HG03060 (cell line): ENCODE data around the gene MSRB2.

Source experiments
- ATAC-seq: cut with Tn5 transposase; IDR thresholded peaks from one replicate; pipeline ENCODE4 v1.9.1; 2021; ENCODE audit warnings: low read depth, moderate number of reproducible peaks; ENCODE audit not compliant: unreplicated experiment

Gene MSRB2

GRCh38 chr10:23110722-23111516 is 15.5 kb downstream of the MSRB2 start:
- ATAC-seq, result no peak

DNA sequence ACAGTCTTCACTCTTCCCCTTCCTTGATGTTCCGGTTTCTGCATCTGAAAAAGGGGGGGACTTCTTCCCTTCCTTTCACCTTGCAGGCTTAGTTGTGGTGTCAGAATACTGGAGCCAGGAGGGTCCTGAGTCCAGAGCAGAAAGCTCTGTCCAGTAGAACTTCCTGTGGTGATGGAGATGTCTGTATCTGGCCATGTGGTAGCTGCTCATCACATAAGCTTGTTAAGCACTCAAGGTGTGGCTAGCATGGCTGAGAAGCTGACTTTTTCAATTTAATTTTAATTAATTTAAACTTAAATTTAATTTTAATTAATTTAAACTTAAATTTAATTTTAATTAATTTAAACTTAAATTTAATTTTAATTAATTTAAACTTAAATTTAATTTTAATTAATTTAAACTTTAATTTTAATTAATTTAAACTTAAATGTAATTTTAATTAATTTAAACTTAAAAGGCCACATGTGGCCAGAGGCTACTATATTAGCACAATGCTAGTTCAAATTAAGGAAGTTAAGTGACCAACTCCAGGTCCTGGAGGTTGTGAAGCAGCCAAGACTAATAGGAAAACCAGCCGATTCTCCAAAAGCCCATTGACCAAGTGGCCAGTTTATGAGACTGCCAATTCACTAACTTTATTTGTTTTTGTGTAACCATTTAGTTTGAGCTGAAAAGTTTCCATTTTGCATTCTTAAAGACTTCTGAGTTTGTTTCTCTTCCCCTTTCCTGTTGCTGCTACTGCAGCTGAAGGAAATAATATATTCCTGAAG is 16.3 kb downstream of the MSRB2 start:
- ATAC-seq, result no peak

DNA sequence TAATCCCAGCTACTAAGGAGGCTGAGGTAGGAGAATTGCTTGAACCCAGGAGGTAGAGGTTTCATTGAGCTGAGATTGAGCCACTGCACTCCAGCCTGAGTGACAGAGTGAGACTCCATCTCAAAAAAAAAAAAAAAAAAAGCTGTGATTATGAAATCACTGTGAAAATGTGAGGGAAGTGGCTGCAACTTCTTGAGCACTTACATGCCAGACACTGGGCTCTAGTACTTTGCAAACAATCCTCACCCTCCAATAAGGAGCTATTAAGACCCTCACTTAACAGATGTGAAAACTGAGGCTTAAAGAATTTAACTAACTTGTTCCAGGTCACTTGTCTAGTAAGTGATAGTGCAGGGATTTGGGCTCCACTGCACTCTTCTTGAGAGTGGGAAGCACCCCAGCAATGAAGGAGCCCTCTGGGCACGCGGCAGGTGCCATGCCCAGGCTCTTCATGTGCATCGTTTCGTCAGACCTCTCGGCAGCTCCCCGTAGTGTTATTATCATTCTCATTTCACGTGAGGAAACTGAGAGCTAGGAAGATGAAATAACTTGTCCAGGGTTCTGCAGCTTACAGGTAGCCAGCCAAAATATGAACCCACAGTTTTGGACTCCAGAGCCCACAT is 19.0 kb downstream of the MSRB2 start:
- ATAC-seq, result no peak

- ATAC-seq, result no peak
Measured at GRCh38 chr10:23116486-23117205, 21.3 kb downstream of the MSRB2 start.

DNA sequence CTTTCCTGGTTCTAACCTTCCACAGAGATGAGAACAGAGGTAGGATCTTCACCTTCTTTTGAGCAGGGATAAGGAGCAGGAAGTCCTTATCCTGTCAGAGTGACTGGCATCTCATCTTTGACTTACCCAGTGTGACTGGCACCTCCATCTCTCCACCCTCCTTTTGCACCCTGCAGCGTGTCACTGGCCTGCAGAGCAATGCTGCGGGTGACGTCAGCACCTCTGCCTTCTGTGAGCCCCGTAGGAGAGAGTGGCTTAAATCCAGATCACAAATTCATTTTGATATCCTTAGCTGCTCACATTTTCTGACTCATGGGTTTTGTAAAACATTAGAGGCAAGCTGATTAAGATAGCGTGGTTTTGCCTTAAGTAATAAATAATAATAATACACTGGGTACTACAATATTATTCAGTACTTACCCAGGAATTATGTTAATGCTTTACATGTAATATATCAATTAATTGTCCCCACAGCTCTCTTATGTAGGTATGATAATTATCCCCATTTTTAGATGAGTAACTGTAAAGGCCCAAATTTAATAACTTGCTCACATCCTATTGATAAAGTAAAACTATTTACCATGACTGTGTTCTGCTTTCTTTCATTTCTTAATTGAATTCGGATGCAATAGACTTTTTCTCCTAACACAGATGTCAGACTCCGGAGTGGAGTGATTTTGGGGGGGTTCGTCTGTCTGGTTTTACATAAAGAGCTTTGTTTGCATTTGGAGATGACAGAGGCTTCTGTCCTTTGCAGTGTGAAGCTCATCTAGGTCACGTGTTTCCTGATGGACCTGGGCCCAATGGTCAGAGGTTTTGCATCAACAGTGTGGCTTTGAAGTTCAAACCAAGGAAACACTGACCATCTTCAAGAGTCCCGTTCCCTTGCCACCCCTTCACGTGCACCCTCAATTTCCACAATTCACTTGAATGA is 24.9 kb downstream of the MSRB2 start:
- no peak for ATAC-seq

GRCh38 chr10:23121135-23121534 is 25.8 kb downstream of the MSRB2 start:
- no peak for ATAC-seq

- ATAC-seq, result no peak
Measured at GRCh38 chr10:23136462-23136861, 41.1 kb downstream of the MSRB2 start.

DNA sequence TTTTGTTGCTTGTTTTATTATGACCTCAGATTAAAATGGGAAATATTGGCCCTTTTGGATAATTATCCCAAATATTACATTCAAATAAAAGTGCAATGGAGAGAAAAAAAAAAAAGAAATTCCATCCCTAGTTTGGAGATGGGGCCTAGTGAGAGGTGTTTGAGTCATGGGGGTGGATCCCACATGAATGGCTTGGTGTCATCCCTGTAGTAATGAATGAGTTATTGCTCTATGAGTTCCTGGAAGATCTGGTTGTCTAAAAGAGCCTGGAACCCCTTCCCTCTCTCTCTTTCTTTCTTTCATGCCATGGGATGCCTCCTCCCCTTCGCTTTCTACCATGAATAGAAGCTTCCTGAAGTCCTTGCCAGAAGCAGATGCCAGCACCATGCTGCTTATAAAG is 44.3 kb downstream of the MSRB2 start:
- no peak for ATAC-seq

DNA sequence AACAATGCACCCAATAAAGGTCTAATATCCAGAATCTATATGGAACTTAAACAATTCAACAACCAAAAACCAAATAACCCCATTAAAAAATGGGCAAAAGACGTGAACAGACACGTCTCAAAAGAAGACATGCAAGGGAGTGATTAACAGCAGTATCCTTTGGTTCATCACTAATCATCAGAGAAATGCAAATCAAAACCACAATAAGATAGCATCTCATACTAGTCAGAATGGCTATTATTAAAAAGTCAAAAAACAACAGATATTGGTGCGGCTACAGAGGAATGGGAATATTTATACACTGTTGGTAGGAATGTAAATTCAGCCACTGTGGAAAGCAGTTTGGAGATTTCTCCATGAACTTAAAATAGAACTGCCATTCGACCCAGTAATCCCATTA is 46.6 kb downstream of the MSRB2 start:
- ATAC-seq, result no peak

GRCh38 chr10:23146258-23146657 is 50.9 kb downstream of the MSRB2 start:
- no peak for ATAC-seq

DNA sequence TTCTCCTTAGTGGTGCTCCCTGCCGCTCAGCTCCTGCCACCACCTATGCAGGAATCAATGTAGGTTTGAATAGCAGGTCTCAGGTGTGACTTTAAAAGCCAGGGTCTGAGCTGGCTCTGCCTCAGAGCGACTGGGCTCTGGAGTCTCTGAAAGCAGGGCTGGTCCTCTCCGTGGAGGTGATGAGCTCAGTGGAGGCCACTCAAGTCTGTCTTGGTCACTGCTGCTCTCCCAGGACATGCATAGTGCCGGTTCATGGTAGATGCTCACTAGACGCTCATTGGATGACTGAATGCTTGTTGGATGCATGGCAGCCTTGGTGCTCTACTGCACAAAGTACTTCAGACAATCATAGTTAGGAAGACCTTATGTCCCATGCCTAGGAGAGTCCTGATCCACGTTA is 51.7 kb downstream of the MSRB2 start:
- ATAC-seq, result no peak

DNA sequence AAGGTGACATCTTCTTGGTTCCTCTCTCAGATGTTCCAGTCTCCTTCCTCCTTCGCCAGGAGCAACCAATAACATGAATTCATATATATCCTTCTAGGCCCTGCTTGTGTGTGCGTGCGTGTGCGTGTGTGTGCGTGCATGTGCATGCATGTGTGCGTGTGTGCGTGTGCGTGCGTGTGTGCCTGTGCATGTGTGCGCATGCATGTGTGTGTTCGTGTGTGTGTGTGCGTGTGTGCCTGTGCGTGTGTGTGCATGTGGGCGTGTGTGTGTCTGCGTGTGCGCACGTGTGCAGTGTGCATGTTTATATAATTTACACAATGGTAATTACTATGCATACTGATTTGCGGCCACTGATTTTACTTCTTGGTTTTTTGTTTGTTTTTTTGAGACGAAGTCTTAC is 52.8 kb downstream of the MSRB2 start:
- no peak for ATAC-seq

DNA sequence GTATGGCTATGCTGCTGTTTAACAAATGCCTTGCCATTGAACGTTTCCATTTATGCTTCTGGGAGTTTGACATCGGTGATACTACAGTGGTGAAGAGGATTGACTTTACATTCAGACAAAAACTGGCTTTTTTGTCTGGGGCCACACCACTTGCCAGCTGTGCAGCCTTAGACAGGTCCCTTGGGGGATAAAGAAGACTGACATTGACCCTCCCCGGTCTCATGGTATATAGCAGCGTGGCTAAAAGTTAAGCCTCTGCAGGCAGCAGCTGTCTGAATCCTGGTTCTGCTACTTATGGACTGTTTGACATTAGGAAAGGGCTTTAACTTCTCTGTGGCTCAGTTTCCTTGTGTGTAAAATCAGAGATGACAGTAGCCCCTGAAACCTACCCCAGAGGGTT is 54.7 kb downstream of the MSRB2 start:
- ATAC-seq, result no peak

DNA sequence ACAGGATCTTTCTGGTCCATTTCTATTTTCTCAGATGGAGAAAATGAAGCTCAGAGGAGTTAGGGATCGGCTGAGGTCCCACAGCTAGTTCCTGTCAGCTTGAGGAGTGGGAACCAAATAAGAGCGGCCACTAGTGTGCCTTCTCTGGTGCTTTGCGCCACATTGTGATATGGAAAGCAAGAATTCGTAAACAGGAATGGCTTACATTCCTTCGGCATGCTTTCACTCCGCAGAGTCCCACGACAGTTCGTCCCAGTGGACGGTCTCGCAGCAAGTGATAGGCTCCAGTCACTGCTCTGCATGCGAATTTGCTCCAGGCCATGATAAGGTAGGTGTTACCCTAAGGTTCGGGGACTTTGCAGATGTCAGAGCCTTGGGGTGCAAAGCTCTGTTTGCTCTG is 55.2 kb downstream of the MSRB2 start:
- ATAC-seq, result no peak

DNA sequence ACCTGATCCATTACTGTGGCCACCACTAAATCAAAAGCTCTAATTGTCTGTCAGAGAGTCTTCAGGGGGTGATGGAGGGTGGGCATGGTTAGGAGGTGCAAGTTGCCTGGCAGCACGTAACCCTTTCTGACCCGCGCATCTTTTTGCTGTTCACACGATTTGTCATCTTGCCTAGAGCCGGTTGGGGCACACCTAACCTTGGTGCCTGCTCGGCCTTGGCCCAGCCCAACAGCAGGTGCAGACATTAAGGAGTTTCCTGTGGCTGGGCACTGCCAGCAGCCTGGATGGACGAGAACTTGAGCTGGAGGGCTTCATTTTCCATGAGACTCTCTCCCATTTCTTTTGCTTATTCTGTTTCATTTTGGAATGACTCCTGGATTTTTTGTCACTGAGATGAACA is 55.7 kb downstream of the MSRB2 start:
- no peak for ATAC-seq

GRCh38 chr10:23155169-23155568 is 59.8 kb downstream of the MSRB2 start:
- ATAC-seq, result no peak

GRCh38 chr10:23156447-23157150 is 61.2 kb downstream of the MSRB2 start:
- ATAC-seq, result no peak

- no peak for ATAC-seq
Measured at GRCh38 chr10:23157239-23157681, 61.9 kb downstream of the MSRB2 start.

- no peak for ATAC-seq
Measured at GRCh38 chr10:23157691-23158369, 62.5 kb downstream of the MSRB2 start.
